ENCODE results near the gene LTK.

DNA sequence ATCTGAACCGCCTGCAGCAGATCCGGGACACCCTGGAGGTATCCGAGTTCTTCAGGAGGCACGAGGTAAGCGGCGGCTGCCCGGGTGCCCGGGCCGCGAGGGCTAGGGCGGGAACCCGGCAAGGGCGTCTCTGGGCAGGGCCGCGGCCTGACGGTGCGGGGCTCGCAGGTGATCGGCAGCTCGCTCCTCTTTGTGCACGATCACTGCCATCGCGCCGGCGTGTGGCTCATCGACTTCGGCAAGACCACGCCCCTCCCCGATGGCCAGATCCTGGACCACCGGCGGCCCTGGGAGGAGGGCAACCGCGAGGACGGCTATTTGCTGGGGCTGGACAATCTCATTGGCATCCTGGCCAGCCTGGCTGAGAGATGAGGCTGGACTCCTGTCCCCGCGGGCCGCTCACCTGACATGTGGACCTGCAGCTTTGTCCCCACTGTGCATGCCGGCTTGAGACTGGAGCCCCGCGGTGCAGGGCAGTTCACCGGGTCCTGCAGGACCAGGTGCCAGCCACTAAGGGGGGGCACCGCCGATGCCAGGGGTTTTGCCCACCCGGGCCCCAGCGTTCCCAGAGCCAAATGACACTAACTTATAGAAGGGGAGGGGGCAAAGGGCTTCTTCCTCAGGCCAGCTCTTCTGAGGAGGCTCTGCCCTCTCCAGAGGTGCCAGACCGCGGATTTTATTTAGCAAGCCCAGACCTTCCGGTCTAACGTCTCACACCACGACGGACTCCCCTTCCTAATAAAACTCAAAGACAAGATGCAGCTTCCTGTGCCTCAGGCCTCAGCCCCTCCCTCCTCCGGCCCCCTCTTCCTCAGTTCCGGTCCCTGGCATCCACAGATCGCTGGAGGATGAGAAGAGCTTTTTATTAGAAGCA lies 10.6 kb downstream of the LTK start:
- no peak for TF ChIP-seq POLR2A (IDR thresholded peaks at IDR 0.05)
- TF ChIP-seq, protein P1, sequence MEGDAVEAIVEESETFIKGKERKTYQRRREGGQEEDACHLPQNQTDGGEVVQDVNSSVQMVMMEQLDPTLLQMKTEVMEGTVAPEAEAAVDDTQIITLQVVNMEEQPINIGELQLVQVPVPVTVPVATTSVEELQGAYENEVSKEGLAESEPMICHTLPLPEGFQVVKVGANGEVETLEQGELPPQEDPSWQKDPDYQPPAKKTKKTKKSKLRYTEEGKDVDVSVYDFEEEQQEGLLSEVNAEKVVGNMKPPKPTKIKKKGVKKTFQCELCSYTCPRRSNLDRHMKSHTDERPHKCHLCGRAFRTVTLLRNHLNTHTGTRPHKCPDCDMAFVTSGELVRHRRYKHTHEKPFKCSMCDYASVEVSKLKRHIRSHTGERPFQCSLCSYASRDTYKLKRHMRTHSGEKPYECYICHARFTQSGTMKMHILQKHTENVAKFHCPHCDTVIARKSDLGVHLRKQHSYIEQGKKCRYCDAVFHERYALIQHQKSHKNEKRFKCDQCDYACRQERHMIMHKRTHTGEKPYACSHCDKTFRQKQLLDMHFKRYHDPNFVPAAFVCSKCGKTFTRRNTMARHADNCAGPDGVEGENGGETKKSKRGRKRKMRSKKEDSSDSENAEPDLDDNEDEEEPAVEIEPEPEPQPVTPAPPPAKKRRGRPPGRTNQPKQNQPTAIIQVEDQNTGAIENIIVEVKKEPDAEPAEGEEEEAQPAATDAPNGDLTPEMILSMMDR (IDR thresholded peaks at IDR 0.05): no peak
